Stimulated activated naive CD4-positive, alpha-beta T cell (primary cell): Measurements from ENCODE around the gene RAD9B.
"Not testable (repeated sequence)": the region's sequence is repeated elsewhere in the genome, so short reads cannot be mapped to it uniquely, and the experiment has no call there.

Experiments used
- DNase-seq, 6 experiments: peaks; one replicate each; lab custom pipeline; 2025; lab: John Stamatoyannopoulos, UW

Gene RAD9B

GRCh38 chr12:110501752-110502738 is at the start of gene RAD9B, which contains the start of gene VPS29:
RAD9B (plus strand) TSS chr12:110502331; CDS start chr12:110502338, 7 bp downstream.
VPS29 (minus strand) TSS chr12:110502111; CDS start chr12:110502051, 60 bp downstream.
- peak; percentile 97 to 99 (median 98) for DNase-seq

GRCh38 chr12:110453569-110454296 is 48.4 kb upstream of the RAD9B start:
- no peak for DNase-seq

- no peak for DNase-seq
Observed at GRCh38 chr12:110458756-110459155, 43.4 kb upstream of the RAD9B start.

- DNase-seq: not testable (repeated sequence)
Observed at GRCh38 chr12:110461189-110461588, 40.9 kb upstream of the RAD9B start.

- no peak for DNase-seq
Observed at GRCh38 chr12:110465024-110465423, 37.1 kb upstream of the RAD9B start.

GRCh38 chr12:110465765-110466164 is 36.4 kb upstream of the RAD9B start:
- DNase-seq: not testable (repeated sequence)

- DNase-seq: no peak
Observed at GRCh38 chr12:110466791-110467190, 35.3 kb upstream of the RAD9B start.

GRCh38 chr12:110467847-110468213 is 34.3 kb upstream of the RAD9B start:
- DNase-seq: no peak

- DNase-seq: peak; percentile 89 to 98 (median 94)
Observed at GRCh38 chr12:110468214-110469048, 33.7 kb upstream of the RAD9B start, which contains the start of the genes FAM216A and GPN3. FAM216A (plus strand) TSS chr12:110468845; CDS start chr12:110468876, 31 bp downstream. GPN3 (minus strand) TSS chr12:110468257; CDS start chr12:110468203, 54 bp downstream.

- DNase-seq: no peak
Observed at GRCh38 chr12:110475426-110475825, 26.7 kb upstream of the RAD9B start.

GRCh38 chr12:110498984-110499706 is 3.0 kb upstream of the RAD9B start:
- no peak for DNase-seq

GRCh38 chr12:110501399-110501751 is 756 bp upstream of the RAD9B start:
- DNase-seq: no peak

- DNase-seq: no peak
Observed at GRCh38 chr12:110503432-110503831, 1.3 kb downstream of the RAD9B start.

GRCh38 chr12:110505332-110505731 is 3.2 kb downstream of the RAD9B start:
- no peak for DNase-seq

- DNase-seq: no peak
Observed at GRCh38 chr12:110508071-110508586, 6.0 kb downstream of the RAD9B start.

- no peak for DNase-seq
Observed at GRCh38 chr12:110513842-110514241, 11.7 kb downstream of the RAD9B start.

- DNase-seq: no peak
Observed at GRCh38 chr12:110514363-110514762, 12.2 kb downstream of the RAD9B start.

GRCh38 chr12:110516995-110517394 is 14.9 kb downstream of the RAD9B start:
- no peak for DNase-seq

- DNase-seq: not testable (repeated sequence)
Observed at GRCh38 chr12:110518014-110518413, 15.9 kb downstream of the RAD9B start.

GRCh38 chr12:110520876-110521712 is 19.0 kb downstream of the RAD9B start:
- not testable (repeated sequence) for DNase-seq
